SH-SY5Y (cell line): ENCODE data around the gene SHCBP1.

Experiments used
- GATA2 ChIP-seq: IDR thresholded peaks from 2 replicates; pipeline ENCODE4 v1.6.1; 2011; ENCODE audit warnings: mild to moderate bottlenecking, low read depth, low read length
- GATA3 ChIP-seq: IDR thresholded peaks from 2 replicates; pipeline ENCODE4 v1.6.1; 2011; ENCODE audit warnings: low read depth, mild to moderate bottlenecking, low read length, moderate library complexity

SHCBP1 gene

DNA sequence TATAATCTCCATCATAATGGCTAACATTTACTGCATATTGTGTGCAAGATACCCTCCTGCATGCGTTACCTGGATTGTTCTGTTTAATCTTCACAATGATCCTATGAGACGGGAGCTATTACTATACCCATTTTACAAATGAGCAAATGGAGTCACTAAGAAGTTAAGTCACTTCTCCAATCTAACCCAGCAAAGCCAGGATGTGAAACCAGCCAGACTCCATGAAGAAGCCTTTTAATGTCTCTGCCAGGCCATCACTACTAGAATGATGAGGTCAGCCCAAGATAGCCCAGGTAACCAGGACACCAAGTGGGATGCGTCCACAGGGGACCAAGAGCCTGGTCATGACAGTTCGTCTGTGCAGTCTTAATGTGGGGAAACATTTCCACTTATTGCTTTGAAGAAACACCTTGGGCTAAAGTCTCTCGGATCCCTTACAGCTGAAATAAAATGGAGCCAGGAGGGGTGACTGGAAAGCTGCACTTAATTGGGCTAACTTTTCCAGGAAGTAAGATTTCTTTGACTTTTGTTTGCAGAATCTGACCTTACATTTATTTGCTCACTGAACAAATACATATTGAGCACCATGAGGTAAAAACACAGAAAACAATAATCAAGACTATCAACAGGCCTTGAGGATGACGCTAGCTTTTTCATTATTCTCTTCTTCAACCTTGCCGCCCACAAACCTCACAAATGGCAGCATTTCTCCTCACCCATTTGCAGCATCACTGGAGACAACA, 926 bp upstream of the SHCBP1 start:
- TF ChIP-seq GATA3, result no peak
- no peak for TF ChIP-seq GATA2

DNA sequence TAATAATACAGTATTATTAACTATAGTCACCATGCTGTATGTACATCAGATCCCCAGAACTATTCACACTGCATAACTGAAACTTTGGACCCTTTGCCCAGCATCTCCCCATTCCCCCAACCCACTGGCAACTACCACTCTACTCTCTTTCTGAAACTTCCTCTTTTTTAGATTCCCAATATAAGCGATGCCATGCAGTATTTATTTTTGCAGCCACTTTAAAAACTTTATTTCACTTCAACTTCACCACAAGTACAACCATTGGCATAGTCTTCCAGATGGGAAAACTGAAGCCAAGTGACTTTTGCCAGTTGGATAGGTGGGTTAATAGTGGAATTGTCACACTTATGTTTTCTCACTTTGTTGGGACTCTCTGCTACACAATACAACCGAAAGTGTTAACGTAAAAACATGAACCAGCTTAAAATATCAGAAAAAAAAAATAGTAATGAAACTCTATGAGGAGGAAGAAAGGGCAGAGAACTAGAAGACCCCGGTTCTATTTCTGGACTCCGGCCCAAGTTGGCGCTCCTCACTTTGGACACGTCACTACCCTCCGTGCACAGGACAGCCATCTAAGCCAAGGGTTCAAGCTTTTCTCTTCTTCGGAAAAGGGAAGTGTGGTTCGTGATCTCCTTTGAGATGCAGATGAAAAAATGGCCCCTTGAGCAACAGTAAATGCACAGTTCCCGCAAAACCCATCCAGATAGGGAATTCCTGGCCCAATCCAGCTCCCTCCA, 743 bp downstream of the SHCBP1 start:
- TF ChIP-seq GATA3 (no peak), GATA2 (no peak)

DNA sequence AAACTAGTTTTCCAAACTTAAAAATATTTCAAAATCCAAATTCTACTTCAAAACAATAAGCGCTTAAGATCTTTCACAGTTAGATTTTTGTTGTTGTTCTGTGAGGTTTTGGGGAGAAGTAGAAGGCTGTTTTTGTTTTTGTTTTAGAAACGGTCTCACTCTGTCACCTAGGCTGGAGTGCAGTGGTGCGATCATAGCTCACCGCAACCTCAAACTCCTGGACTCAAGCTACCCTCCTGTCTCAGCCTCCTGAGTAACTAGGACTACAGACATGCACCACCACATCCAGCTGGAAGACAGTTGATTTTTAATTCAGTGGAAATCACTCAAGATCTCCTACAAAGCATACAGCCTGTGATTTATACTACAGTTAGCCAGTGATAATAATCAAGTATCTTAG, 2.7 kb downstream of the SHCBP1 start:
- TF ChIP-seq GATA2 (no peak), GATA3 (no peak)

DNA sequence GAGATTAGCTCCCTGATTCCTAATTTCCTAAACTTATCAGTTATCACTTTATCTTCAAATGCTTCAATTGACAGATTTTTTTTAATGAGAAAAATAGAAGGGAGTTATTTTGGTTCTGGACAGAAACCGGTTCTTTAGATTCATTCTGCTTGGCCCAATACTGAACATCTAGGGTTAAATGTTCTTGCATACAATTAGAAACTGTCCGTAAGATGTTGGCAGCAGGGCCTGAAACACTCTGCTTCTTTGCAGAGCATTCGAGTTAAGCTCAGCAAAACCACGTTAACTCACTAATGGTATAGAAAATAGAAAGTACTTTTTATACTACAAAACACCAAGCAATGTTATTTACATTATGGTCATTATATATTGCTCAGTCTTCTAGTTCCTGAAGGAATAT, 7.2 kb downstream of the SHCBP1 start:
- TF ChIP-seq GATA3, result no peak
- no peak for TF ChIP-seq GATA2

DNA sequence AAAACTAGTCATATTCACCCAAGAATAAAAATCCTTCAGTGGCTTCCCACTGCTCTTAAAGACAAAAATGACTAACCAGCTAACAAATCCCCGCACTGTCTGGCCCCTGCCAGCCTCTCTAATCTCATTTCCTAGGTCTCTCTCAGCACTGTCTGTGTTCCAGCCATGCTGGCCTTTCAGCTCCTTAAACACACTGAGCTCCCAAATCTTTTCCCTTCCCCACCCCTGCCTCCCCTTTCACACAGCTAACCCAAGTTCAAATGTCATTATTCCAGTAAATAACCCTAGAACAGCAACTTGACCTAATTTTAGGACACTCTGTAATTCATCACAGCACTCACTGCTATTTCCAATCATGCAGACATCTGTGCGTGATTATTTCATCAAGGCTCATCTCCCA, 7.8 kb downstream of the SHCBP1 start:
- TF ChIP-seq GATA2, result no peak
- no peak for TF ChIP-seq GATA3

DNA sequence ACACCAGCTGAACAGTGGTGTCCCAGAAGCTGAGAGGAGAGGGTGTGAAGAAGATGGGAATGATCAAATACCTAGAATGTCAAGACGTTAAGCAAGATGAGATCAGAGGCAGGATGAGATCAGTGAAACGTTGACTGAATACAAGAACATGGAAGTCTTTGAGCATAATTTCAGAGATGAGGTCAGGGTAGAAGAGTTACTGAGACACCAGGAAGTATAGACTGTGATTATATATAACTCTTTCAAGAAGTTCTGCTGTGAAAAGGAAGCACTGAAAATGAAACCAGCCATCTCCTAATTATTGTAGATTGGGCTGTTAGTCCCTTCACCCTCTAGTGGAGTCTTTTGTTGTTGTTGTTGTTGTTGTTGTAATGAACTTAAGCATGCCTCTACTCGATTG, 9.1 kb downstream of the SHCBP1 start:
- TF ChIP-seq GATA3, result no peak

DNA sequence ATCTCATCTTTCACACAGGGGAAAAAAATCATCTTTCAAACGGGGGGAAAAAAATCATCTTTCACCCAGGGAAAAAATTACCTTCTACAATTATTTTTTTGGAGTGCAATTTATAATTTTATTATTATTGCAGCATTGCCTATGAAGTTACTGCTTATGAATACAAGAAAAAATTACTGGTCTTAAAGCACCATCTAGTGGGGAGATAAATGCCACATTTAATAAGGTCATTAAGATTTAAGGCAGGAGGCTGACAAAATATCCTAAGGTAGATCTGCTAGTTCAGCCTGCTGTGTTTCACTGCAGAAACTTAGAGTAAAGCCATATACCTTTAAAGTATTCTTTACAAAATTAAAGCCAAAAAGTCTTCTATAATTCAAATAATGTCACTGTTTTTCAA, 13.7 kb downstream of the SHCBP1 start:
- TF ChIP-seq GATA3 (0 out of 2 replicates have a peak, but pooled peaks have one; percentile 30), GATA2 (no peak)

DNA sequence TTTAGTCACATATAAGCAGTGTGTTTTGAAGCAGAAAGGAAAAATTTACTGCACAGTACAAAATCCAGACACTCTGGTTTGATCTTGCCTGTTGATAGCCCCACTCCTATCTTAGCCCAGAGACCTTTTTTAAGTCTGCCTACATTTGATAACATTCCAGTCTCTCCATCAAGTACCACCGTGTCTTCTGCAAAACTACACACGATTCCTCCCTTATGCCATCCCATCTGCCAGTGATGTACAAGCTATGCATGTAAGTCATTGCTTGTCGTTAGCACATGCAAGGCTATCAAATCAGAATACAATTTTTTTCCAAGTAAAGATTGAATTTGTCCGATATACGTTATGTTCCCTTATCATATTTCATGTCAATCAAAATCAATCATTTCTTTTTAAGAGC, 14.9 kb downstream of the SHCBP1 start:
- TF ChIP-seq GATA2 (peak; percentile 10; the same call in 1 of the 2 replicates), GATA3 (no peak)

DNA sequence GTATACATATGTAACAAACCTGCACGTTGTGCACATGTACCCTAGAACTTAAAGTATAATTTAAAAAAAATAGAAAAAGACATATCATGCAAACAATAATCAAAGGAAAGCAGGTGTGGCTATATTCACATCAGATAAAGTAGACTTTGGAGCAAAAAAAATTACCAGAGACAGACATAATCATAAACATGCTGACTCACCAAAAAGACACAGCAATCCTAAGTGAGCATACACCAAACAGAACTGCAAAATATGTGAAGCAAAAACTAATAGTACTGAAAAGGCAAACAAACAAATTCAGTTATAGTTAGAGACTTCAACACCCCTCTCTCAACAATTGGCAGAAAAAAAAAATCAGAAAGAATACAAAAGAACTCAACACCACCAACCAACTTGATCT, 29.9 kb downstream of the SHCBP1 start:
- TF ChIP-seq GATA2, result no peak
- no peak for TF ChIP-seq GATA3

DNA sequence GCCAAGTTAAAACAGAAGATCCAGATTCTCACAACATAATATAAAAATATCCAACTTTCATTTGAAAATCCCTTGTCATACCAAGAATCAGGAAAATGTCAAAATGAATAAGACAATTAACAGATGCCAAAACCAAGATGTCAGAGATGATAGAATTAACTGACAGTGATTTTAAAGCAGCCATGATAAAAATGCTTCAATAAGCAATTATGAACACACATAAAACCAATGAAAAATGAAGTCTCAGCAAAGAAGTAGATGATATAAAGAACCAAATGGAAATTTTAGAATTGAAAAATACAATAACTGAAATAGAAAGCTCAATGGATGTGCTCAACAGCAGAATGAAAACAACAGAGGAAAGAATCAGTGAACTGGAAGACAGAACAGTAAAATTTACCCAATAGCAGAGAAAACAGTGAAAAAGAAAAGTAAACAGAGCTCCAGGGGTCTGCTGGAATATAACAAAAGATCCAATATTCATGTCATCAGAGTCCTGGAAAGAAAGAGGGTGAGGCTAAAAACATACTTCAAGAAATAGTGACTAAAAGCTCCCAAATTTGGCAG, 35.1 kb downstream of the SHCBP1 start:
- TF ChIP-seq GATA3 (no peak), GATA2 (no peak)

DNA sequence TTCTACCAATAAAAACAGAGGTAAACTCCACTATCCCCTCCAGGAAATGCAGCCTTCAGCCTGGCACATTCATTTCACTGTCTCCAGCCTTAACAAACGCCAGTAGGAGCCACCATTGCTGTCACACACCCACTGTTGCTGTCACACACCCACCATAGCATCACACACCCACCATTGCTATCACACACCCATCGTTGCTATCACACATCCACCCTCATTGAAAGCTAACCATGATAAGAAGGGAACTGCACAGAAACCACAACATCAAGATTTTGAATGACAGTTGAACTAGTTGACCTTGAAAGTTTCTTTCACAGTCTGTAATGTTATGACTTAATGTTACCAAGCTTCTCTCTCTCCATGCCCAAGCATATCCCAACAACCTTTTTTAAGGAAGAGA, 38.1 kb downstream of the SHCBP1 start:
- no peak for TF ChIP-seq GATA2
- no peak for TF ChIP-seq GATA3

DNA sequence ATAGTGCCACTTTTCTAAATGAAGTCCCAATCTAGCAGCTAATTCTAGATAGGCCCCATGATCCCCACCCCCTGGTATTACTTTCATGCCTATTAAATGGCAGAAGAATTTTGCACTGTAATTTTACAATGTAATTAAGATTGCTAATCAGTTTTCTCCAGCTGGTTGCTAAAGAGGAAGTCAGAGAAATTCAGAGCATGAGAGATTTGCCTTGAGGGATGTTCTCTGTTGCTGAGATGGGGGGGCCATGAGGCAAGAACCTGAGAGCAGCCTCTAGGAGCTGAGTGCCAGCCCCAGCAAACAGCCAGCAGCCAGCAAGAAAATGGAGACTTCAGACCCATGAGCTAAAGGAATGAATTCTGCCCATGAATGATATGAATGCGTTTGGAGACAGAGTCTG, 38.9 kb downstream of the SHCBP1 start:
- no peak for TF ChIP-seq GATA3
- TF ChIP-seq GATA2, result no peak

DNA sequence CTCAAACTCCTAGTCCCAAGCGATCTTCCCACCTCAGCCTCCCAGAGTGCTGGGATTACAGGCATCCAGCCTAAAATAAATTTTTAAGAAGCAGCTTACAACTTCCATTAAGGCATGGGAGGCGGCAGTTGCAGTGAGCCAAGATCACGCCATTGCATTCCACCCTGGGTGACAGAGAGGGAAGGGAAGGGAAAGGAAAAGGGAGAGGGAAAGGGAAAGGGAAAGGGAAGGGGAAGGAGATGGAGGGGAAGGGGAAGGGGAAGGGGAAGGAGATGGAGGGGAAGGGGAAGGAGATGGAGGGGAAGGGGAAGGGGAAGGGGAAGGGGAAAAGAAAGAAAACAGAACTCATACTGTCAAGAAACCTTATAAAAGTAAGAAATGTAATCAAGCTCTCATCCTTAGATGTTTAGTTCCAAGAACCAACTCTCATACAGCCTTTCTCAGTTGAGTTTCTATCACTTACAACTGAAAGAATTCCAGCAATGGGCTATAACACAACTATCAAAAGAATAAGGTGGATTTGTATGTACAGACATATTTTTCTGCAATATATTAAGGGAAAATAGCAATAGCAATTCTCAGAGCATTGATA, 43.1 kb downstream of the SHCBP1 start:
- TF ChIP-seq GATA2 (no peak), GATA3 (no peak)

DNA sequence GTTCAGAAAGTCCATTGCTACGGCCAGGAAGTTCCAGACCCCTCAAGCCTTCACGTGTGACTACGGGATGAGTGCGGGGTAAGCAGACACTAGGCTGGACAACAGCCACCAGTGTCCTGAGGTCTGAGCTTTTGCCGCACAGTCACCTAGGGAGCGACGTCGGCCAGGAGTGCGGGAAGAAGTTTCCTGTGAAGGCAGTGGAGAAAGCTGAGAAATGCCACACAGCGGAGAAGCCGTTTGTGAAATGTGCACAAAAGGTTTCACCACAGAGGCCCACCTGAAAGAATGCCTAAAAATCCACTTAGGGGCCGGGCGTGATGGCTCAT, 47.4 kb downstream of the SHCBP1 start:
- TF ChIP-seq GATA2, result no peak
- no peak for TF ChIP-seq GATA3

DNA sequence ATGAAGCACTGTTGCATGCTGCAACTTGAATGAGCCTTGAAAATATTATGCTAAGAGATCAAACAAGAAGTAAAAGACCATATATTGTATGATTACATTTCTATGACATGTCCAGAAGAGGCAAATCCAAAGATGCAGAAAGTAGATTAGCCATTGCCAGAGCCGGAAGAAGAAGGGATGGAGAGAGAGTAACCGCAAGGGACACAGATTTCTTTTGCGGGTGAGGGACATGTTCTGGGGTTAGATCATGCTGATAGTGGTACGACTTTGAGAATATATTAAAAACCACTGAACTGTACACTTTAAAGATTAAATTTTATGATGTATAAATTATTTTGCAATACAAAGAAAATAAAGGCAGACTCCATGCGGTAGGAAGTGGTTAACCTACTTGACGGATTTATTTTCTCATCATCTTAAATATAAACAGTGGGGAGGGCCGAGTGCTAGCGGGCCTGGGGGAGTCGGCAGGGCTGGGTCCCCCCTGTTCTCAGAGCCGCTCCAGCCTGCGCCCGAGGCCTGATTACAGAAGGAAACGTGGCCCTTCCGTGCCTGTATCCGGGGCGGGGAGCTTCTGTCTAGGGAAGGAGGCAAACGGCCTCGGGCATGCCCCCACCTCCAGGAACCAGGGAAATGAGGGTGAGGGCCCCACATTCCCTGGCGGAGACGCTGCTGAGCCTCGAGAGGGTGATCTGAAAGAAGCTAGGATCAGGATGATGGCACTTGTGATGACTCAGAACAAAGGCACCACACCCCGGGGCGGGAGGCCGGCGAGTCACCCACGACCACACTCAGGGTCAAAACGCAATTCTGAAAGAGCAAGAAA, 48.0 kb downstream of the SHCBP1 start:
- TF ChIP-seq GATA3 (no peak), GATA2 (no peak)
